K562 (cell line): ENCODE data around the gene EGR4.

ENCODE experiments used
- CBFB ChIP-seq: sonication (generic); formaldehyde crosslinking; IDR thresholded peaks from 2 replicates; pipeline ENCODE4 v1.4.0; 2020; ENCODE audit warnings: mild to moderate bottlenecking, missing genetic modification reagents
- EZH2 ChIP-seq: IDR thresholded peaks from 2 replicates; pipeline ENCODE4 v1.6.1; 2012; ENCODE audit warnings: low read depth, mild to moderate bottlenecking, inconsistent platforms, low read length, borderline replicate concordance
- GABPB1 ChIP-seq: sonication (generic); formaldehyde crosslinking; IDR thresholded peaks from 2 replicates; pipeline ENCODE4 v1.8.0; 2022; ENCODE audit warnings: mild to moderate bottlenecking, missing genetic modification reagents
- KDM1A ChIP-seq, 2 experiments: fragments of 450-650 bp; IDR thresholded peaks; 2 replicates each; pipeline ENCODE4 v1.6.1; 2016; ENCODE audit warnings: mild to moderate bottlenecking in 2 of 2
- RCOR1 ChIP-seq, 2 experiments: IDR thresholded peaks; 2 replicates each; pipeline ENCODE4 v1.6.1; 2012; ENCODE audit warnings: low read depth in 2 of 2, low read length in 2 of 2, borderline replicate concordance in 1 of 2, improper control_type of control experiment in 1 of 2
- RNF2 ChIP-seq: sonication (generic); IDR thresholded peaks from 2 replicates; pipeline ENCODE4 v1.6.1; 2016

GRCh38 chr2:73262108-73262651 is 31.2 kb downstream of the EGR4 start:
- TF ChIP-seq GABPB1 (CRISPR knock-in tag), result no peak
- no peak for TF ChIP-seq RNF2
- no peak for TF ChIP-seq RCOR1 (IDR thresholded peaks at IDR 0.05; ENCODE audit: borderline replicate concordance in 1 of 2, low read depth in 2 of 2, low read length in 2 of 2)
- no peak for TF ChIP-seq EZH2
- no peak for TF ChIP-seq KDM1A (IDR thresholded peaks at IDR 0.05)
- no peak for TF ChIP-seq CBFB (CRISPR knock-in tag)
